GM13977 (cell line): Measurements from ENCODE around the gene PRKAG2.

ENCODE experiments used
- DNase-seq: peaks from one replicate; pipeline ENCODE4 v3.0.0; 2012; ENCODE audit warnings: low spot score
- in situ Hi-C: fragments of 300-500 bp; cut with MboI; formaldehyde crosslinking; loops from one replicate; pipeline ENCODE4 v1.12.0; 2022; ENCODE audit warnings: low sequenced_read_pairs, low pct_unique_long_range_greater_than_20kb, mixed read lengths, inconsistent platforms; ENCODE audit not compliant: unreplicated experiment
- TF ChIP-seq, protein P1 (sequence below): IDR thresholded peaks from 2 replicates; pipeline ENCODE4 v1.5.1; 2012; ENCODE audit warnings: mild to moderate bottlenecking, control low read depth; ENCODE audit not compliant: insufficient read depth; ENCODE audit errors: extremely low read depth, missing control alignments

Gene PRKAG2

DNA sequence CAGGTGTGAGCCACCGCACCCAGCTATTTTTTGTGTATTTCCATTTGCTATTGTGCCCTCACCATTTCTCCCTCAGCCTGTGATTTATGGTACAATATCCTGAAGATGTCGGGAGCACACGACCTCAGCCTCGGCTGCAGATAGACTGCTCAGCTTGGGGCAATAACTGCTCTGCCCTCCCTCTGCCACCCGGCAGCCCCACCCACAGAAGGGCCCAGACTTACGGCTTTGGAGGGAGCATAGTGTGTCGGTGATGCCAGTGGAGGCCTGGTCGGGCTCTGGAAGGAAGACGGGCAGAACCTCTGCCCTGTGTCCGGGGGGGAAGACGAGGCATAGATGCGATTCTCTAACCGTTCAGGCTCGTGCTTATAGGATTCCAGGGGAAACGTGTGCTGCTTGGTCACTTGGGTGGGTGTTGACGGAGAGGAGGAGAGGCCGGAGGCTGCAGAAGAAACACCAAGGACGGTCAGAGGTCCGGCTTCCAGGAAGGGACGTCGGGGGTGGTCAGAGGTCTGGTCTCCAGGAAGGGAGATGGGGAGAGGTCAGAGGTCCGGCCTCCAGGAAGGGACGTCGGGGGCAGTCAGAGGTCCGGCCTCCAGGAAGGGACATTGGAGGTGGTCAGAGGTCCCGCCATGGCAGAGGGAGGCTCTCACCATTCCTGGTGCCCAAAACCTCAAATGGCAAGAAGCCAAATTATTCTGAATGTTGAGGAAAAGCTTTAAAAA, 201.6 kb downstream of the PRKAG2 start:
- in situ Hi-C loops = no loop called here
- no peak for DNase-seq
- TF ChIP-seq, protein P1, sequence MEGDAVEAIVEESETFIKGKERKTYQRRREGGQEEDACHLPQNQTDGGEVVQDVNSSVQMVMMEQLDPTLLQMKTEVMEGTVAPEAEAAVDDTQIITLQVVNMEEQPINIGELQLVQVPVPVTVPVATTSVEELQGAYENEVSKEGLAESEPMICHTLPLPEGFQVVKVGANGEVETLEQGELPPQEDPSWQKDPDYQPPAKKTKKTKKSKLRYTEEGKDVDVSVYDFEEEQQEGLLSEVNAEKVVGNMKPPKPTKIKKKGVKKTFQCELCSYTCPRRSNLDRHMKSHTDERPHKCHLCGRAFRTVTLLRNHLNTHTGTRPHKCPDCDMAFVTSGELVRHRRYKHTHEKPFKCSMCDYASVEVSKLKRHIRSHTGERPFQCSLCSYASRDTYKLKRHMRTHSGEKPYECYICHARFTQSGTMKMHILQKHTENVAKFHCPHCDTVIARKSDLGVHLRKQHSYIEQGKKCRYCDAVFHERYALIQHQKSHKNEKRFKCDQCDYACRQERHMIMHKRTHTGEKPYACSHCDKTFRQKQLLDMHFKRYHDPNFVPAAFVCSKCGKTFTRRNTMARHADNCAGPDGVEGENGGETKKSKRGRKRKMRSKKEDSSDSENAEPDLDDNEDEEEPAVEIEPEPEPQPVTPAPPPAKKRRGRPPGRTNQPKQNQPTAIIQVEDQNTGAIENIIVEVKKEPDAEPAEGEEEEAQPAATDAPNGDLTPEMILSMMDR = no peak

DNA sequence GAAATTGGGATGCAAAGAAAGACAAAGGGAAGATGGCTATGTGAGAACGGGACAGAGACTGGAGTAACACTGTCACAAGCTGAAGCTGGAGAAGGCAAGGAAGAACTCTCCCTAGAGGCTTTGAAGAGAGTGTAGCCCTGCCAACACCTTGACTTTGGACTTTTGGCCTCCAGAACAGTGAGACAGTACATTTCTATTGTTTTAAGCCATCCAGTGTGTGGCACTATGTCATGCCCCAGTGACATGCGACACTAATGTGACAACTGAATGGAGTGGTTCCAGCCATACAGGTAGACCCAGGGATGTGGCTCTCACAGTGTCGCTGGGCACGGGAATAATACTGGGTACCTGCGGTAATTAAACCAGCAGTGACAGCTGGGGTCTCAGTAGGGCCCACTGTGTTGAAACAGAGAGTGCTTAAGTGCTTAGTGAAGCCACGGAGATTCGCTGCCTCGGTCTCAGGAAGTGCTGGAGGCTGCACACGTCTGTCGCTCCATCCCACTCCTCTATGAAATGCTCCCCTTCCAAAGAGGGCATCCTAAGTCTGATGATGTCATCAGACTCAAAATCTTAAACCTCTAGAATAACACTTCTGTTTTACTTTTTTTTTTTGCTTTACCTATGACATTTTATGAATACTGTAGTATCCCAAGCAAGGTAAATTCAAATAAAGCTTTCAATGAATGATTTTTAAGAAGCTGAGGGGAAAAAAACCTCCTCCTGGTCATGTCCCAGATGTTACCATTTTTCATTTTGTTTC, 202.6 kb downstream of the PRKAG2 start:
- TF ChIP-seq, protein P1 = no peak
- in situ Hi-C loops = no loop called here
- no peak for DNase-seq

DNA sequence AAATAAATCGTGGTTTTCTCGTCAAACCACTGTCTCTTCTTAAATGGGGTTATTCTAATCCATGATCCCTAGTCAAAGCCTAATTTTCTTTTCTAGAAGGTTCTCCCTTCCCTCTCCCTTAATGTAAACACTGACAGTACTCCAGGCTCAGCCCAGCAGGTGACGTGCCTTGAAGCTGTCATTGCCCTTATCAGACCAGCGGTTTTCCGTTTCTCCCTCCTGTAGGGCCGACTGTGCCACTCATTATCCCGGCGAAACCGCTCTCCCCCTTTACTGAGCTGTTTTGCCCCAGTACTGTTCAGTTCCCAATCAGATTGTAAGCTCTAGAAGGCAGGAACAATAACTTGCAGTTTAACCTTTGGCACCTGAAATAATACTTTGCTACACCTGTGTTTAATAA, 203.7 kb downstream of the PRKAG2 start:
- in situ Hi-C loops = no loop called here
- TF ChIP-seq, protein P1 = no peak
- DNase-seq = no peak

DNA sequence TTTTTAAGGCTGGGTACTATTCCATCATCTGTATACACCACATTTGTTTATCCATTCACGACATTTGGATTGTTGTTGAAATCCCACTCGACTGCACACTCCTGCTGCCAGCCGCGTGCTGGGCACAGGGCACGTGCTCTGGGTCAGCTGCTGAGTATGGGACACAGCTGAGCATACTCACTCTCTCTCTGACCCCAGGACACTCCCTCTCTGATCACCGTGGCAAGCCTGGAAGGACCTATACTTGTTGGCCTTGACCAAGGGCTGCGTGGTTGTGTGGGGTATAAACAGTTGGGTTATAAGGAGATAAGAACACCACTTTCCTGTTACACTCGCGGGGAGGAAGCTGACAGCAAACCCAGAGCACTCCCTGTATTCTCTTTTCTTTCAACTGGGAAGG, 204.2 kb downstream of the PRKAG2 start:
- in situ Hi-C loops = no loop called here
- TF ChIP-seq, protein P1 = no peak
- no peak for DNase-seq

DNA sequence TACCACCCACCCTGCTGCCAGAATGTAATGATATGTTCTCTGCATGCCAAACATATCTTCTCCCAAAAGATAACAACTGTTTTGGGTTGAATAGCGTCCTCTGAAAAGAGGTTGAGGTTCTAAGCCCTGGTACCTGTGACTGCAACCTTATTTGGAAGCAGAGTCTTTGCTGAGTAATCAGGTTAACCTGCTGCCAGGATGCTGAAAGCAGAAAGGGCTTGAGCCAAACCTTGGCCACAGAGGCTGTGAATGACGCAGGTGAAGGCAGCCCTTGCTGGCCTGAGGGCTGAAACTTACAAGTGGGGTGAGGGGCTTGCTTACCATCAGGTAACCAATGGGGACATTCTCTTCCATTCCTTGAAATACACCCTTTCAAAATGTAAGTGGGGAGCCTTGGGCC, 205.4 kb downstream of the PRKAG2 start:
- in situ Hi-C loops = no loop called here
- TF ChIP-seq, protein P1 = no peak
- no peak for DNase-seq

DNA sequence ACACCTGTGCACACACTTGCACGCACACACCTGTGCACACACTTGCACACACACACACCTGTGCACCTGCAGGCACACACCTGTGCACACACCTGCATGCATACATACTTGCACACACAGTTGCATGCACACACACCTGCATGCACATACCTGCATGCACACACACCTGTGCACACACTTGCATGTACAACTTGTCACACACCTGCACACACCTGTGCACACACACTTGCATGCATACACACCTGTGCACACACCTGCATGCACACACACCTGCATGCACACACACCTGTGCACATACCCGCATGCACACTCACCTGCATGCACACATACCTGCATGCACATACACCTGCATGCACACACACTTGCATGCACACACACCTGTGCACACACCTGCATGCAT, 207.2 kb downstream of the PRKAG2 start:
- TF ChIP-seq, protein P1 = no peak
- DNase-seq = no peak
- in situ Hi-C loops = no loop called here
